Measurements from ENCODE around the gene SLC35F5. TPM values are rescaled to one million over a fixed set of nuclear protein-coding genes. Genes with fewer than 3 reads are reported as not detected.
"Not testable (repeated sequence)": the region's sequence is repeated elsewhere in the genome, so short reads cannot be mapped to it uniquely, and the experiment has no call there.

The SLC35F5 gene
- total RNA-seq, 2 experiments from 2014 or later, result 18.3 to 19.2 TPM

GRCh38 chr2:113697516-113697915, 58.9 kb downstream of the SLC35F5 start:
- no peaks in the 10 kb centered on the region for H3K36me3 Mint-ChIP-seq (ENCODE audit: low read depth)
- POLR2A ChIA-PET, result no interaction called here
- peaks cover 40% of the 10 kb centered on the region for H3K4me1 Mint-ChIP-seq (ENCODE audit: low read depth)
- H3K27ac Mint-ChIP-seq, result no peak overlapping the region
- no peak overlapping the region for H3K4me3 Mint-ChIP-seq
- no peaks in the 10 kb centered on the region for H3K9me3 Mint-ChIP-seq
- Histone ChIP-seq H3K9me3 (ENCODE audit: control insufficient read depth in 1 of 2, insufficient read depth in 1 of 2, low read length in 2 of 2) (no peaks in the 10 kb centered on the region), H3K36me3 (ENCODE audit: insufficient read depth, low read length) (no peaks in the 10 kb centered on the region), H3K27ac (ENCODE audit: low read depth in 1 of 2, low read length in 2 of 2) (no peak overlapping the region), H3K4me1 (ENCODE audit: insufficient read depth, low read length) (peaks cover 33% of the 10 kb centered on the region), H3K4me3 (ENCODE audit: low read length) (no peak overlapping the region), H3K27me3 (ENCODE audit: control insufficient read depth in 1 of 2, insufficient read depth in 2 of 2, low read length in 2 of 2) (no peaks in the 10 kb centered on the region)
- no peaks in the 10 kb centered on the region for H3K27me3 Mint-ChIP-seq
- no peak for TF ChIP-seq CTCF (IDR thresholded peaks at IDR 0.05)
- CTCF ChIA-PET, result no interaction called here
- intact Hi-C loops (cut with DNase I, micrococcal nuclease), result no loop called here
- no peak for DNase-seq
- no peak for ATAC-seq (ENCODE audit: poor library complexity)

- ATAC-seq (ENCODE audit: poor library complexity) (no peak), DNase-seq (no peak)
- Histone ChIP-seq H3K27me3 (ENCODE audit: control insufficient read depth in 1 of 2, insufficient read depth in 2 of 2, low read length in 2 of 2) (no peaks in the 10 kb centered on the region), H3K27ac (ENCODE audit: low read depth in 1 of 2, low read length in 2 of 2) (no peak overlapping the region), H3K36me3 (ENCODE audit: insufficient read depth, low read length) (no peaks in the 10 kb centered on the region), H3K4me3 (ENCODE audit: low read length) (no peak overlapping the region), H3K4me1 (ENCODE audit: insufficient read depth, low read length) (peaks cover 24% of the 10 kb centered on the region), H3K9me3 (ENCODE audit: control insufficient read depth in 1 of 2, insufficient read depth in 1 of 2, low read length in 2 of 2) (no peaks in the 10 kb centered on the region)
- Mint-ChIP-seq H3K27ac (no peak overlapping the region), H3K4me3 (no peak overlapping the region), H3K36me3 (ENCODE audit: low read depth) (no peaks in the 10 kb centered on the region), H3K27me3 (no peaks in the 10 kb centered on the region), H3K4me1 (ENCODE audit: low read depth) (peaks cover 33% of the 10 kb centered on the region), H3K9me3 (no peaks in the 10 kb centered on the region)
- ChIA-PET POLR2A (no interaction called here), CTCF (no interaction called here)
- TF ChIP-seq CTCF (IDR thresholded peaks at IDR 0.05), result no peak
- intact Hi-C loops (cut with DNase I, micrococcal nuclease), result no loop called here
These were observed 62.0 kb downstream of the SLC35F5 start for GRCh38 chr2:113694438-113694837.

GRCh38 chr2:113692698-113693428, 63.6 kb downstream of the SLC35F5 start:
- DNase-seq (peak in 4 of 14 experiments; percentile 8 to 46 (median 42)), ATAC-seq (ENCODE audit: poor library complexity) (peak; percentile 72)
- H3K27ac ChIP-seq (ENCODE audit: low read depth in 1 of 2, low read length in 2 of 2), result no peak overlapping the region
- Mint-ChIP-seq H3K4me1 (ENCODE audit: low read depth) (peaks cover 29% of the 10 kb centered on the region), H3K27me3 (no peaks in the 10 kb centered on the region), H3K9me3 (no peaks in the 10 kb centered on the region), H3K36me3 (ENCODE audit: low read depth) (no peaks in the 10 kb centered on the region), H3K4me3 (peak overlapping the region; percentile 78), H3K27ac (peak overlapping the region; percentile 75)
- TF ChIP-seq CTCF (IDR thresholded peaks at IDR 0.05), result no peak
- H3K4me1 ChIP-seq (ENCODE audit: insufficient read depth, low read length), result peaks cover 24% of the 10 kb centered on the region
- CTCF ChIA-PET, result no interaction called here
- intact Hi-C loops (cut with DNase I, micrococcal nuclease), result no loop called here
- no peaks in the 10 kb centered on the region for H3K9me3 ChIP-seq (ENCODE audit: control insufficient read depth in 1 of 2, insufficient read depth in 1 of 2, low read length in 2 of 2)
- no peaks in the 10 kb centered on the region for H3K27me3 ChIP-seq (ENCODE audit: control insufficient read depth in 1 of 2, insufficient read depth in 2 of 2, low read length in 2 of 2)
- no peaks in the 10 kb centered on the region for H3K36me3 ChIP-seq (ENCODE audit: insufficient read depth, low read length)
- POLR2A ChIA-PET, result no interaction called here
- no peak overlapping the region for H3K4me3 ChIP-seq (ENCODE audit: low read length)

GRCh38 chr2:113690871-113691270, 65.6 kb downstream of the SLC35F5 start:
- H3K27ac ChIP-seq (ENCODE audit: low read depth in 1 of 2, low read length in 2 of 2); H3K4me3 ChIP-seq (ENCODE audit: low read length); H3K9me3 Mint-ChIP-seq; DNase-seq; ATAC-seq (ENCODE audit: poor library complexity); H3K27ac Mint-ChIP-seq; H3K4me3 Mint-ChIP-seq; POLR2A ChIA-PET; H3K9me3 ChIP-seq (ENCODE audit: control insufficient read depth in 1 of 2, insufficient read depth in 1 of 2, low read length in 2 of 2); H3K36me3 Mint-ChIP-seq (ENCODE audit: low read depth); intact Hi-C loops (cut with DNase I, micrococcal nuclease); H3K27me3 ChIP-seq (ENCODE audit: control insufficient read depth in 1 of 2, insufficient read depth in 2 of 2, low read length in 2 of 2); H3K36me3 ChIP-seq (ENCODE audit: insufficient read depth, low read length); H3K27me3 Mint-ChIP-seq: not testable (repeated sequence)
- H3K4me1 ChIP-seq (ENCODE audit: insufficient read depth, low read length), result peaks cover 24% of the 10 kb centered on the region
- peaks cover 29% of the 10 kb centered on the region for H3K4me1 Mint-ChIP-seq (ENCODE audit: low read depth)
- CTCF ChIA-PET, result interaction anchor here (1.1 kb wide), 1 partner anchor 9 kb away, joined by 3 read pairs; no protein-coding TSS in a partner anchor
